ENCODE data around the gene RFLNA. TPM values are rescaled to one million over a fixed set of nuclear protein-coding genes. Genes with fewer than 3 reads are reported as not detected.

The RFLNA gene
- total RNA-seq, 2 donors from 2014 or later = 2.0 to 6.5 TPM

GRCh38 chr12:124357616-124358015 is 62.7 kb downstream of the RFLNA start:
- TF ChIP-seq, protein P1, sequence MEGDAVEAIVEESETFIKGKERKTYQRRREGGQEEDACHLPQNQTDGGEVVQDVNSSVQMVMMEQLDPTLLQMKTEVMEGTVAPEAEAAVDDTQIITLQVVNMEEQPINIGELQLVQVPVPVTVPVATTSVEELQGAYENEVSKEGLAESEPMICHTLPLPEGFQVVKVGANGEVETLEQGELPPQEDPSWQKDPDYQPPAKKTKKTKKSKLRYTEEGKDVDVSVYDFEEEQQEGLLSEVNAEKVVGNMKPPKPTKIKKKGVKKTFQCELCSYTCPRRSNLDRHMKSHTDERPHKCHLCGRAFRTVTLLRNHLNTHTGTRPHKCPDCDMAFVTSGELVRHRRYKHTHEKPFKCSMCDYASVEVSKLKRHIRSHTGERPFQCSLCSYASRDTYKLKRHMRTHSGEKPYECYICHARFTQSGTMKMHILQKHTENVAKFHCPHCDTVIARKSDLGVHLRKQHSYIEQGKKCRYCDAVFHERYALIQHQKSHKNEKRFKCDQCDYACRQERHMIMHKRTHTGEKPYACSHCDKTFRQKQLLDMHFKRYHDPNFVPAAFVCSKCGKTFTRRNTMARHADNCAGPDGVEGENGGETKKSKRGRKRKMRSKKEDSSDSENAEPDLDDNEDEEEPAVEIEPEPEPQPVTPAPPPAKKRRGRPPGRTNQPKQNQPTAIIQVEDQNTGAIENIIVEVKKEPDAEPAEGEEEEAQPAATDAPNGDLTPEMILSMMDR (IDR thresholded peaks at IDR 0.05) = no peak
- no peak for DNase-seq (ENCODE audit: low spot score)
- Histone ChIP-seq H3K27ac (no peak overlapping the region), H3K36me3 (peaks cover 73% of the 10 kb centered on the region), H3K27me3 (replicated peaks; ENCODE audit: insufficient read depth) (no peaks in the 10 kb centered on the region), H3K9me3 (no peaks in the 10 kb centered on the region), H3K4me3 (no peak overlapping the region), H3K4me1 (ENCODE audit: control insufficient read depth in 1 of 2, low read depth in 2 of 2) (peaks cover 15 to 42% of the 10 kb centered on the region in 2 donors)
- no peak for ATAC-seq (ENCODE audit: insufficient number of reproducible peaks, low FRiP score, low read depth)

- no peak for ATAC-seq (ENCODE audit: insufficient number of reproducible peaks, low FRiP score, low read depth)
- H3K4me3 ChIP-seq = no peak overlapping the region
- DNase-seq (ENCODE audit: low spot score) = no peak
- no peak overlapping the region for H3K27ac ChIP-seq
- H3K4me1 ChIP-seq (ENCODE audit: control insufficient read depth in 1 of 2, low read depth in 2 of 2) = peaks cover 15 to 35% of the 10 kb centered on the region in 2 donors
- no peaks in the 10 kb centered on the region for H3K27me3 ChIP-seq (replicated peaks; ENCODE audit: insufficient read depth)
- peaks cover 64% of the 10 kb centered on the region for H3K36me3 ChIP-seq
- TF ChIP-seq, protein P1 (IDR thresholded peaks at IDR 0.05) = no peak
- no peaks in the 10 kb centered on the region for H3K9me3 ChIP-seq
Observed at GRCh38 chr12:124358572-124358971, 63.7 kb downstream of the RFLNA start.

GRCh38 chr12:124359671-124360581 is 65.0 kb downstream of the RFLNA start:
- peaks cover 50% of the 10 kb centered on the region for H3K36me3 ChIP-seq
- peak overlapping the region in 1 of 2 donors; percentile 42 for H3K27ac ChIP-seq
- ATAC-seq (ENCODE audit: insufficient number of reproducible peaks, low FRiP score, low read depth) = peak; percentile 61
- H3K4me3 ChIP-seq = peak overlapping the region; percentile 15
- peaks cover 15 to 37% of the 10 kb centered on the region in 2 donors for H3K4me1 ChIP-seq (ENCODE audit: control insufficient read depth in 1 of 2, low read depth in 2 of 2)
- TF ChIP-seq, protein P1 (IDR thresholded peaks at IDR 0.05) = no peak
- peak; percentile 82 for DNase-seq (ENCODE audit: low spot score)
- H3K9me3 ChIP-seq = no peaks in the 10 kb centered on the region
- no peaks in the 10 kb centered on the region for H3K27me3 ChIP-seq (replicated peaks; ENCODE audit: insufficient read depth)

DNA sequence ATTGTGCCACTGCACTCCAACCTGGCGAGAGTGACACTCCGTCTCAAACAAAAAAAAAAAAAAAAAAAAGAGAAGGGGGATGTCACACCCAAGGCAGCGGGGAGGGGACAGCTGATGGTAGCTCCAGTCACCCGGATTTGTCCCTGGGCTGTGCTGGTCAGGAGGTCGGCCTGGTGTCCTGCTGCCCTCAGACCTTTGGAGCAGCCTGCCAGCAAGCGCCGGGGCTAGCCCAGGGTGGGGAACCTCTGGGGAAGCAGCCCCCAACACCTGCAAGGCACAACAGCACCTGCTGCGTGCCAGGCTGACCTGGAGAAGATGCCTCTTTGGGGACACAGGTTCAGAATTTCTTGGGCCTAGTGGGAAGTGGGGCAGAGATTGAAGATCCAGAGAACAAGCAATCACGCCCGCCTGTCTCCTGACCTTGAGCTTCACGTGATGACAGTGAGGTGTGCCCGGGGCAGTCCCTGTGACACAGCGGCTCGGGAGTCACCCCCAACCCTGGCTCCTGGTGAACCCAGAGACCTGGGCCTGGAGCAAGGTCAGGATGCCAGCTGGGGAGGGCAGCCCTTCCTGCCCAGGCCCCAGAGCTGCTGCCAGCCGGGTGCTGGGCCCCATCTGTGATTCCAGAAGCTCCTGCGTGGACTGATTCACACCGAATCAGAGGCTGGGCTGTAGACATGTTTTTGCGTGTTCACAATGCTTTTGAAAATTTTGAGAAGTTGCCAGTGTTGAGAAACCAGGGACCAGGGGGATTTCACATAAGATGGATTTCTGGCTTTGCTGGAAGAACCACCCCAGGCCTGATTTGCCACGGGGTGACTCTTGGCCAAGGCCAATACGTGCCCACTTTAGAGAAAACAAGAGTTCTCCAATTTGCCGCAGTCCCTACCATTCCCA is 66.4 kb downstream of the RFLNA start:
- no peak for ATAC-seq (ENCODE audit: insufficient number of reproducible peaks, low FRiP score, low read depth)
- H3K4me3 ChIP-seq = no peak overlapping the region
- TF ChIP-seq, protein P1 (IDR thresholded peaks at IDR 0.05) = no peak
- H3K36me3 ChIP-seq = peaks cover 42% of the 10 kb centered on the region
- H3K4me1 ChIP-seq (ENCODE audit: control insufficient read depth in 1 of 2, low read depth in 2 of 2) = peaks cover 15 to 36% of the 10 kb centered on the region in 2 donors
- DNase-seq (ENCODE audit: low spot score) = no peak
- H3K27me3 ChIP-seq (replicated peaks; ENCODE audit: insufficient read depth) = no peaks in the 10 kb centered on the region
- no peak overlapping the region for H3K27ac ChIP-seq
- H3K9me3 ChIP-seq = no peaks in the 10 kb centered on the region

- peaks cover 37% of the 10 kb centered on the region for H3K36me3 ChIP-seq
- H3K4me1 ChIP-seq (ENCODE audit: control insufficient read depth in 1 of 2, low read depth in 2 of 2) = peaks cover 15 to 33% of the 10 kb centered on the region in 2 donors
- DNase-seq (ENCODE audit: low spot score) (no peak), ATAC-seq (ENCODE audit: insufficient number of reproducible peaks, low FRiP score, low read depth) (no peak)
- H3K27ac ChIP-seq = no peak overlapping the region
- TF ChIP-seq, protein P1 (IDR thresholded peaks at IDR 0.05) = no peak
- H3K27me3 ChIP-seq (replicated peaks; ENCODE audit: insufficient read depth) = no peaks in the 10 kb centered on the region
- H3K9me3 ChIP-seq = no peaks in the 10 kb centered on the region
- H3K4me3 ChIP-seq = no peak overlapping the region
Observed at GRCh38 chr12:124361996-124362395, 67.1 kb downstream of the RFLNA start.

Data from thoracic aorta (tissue), 2 donors.